Fibroblast of skin of abdomen (primary cell): ENCODE results near the gene ACTL8.

ENCODE experiments used
- DNase-seq: peaks from one replicate; pipeline ENCODE4 v3.0.0-alpha.2; 2013

Gene ACTL8

GRCh38 chr1:17772615-17773212, 17.6 kb downstream of the ACTL8 start:
- DNase-seq = no peak

DNA sequence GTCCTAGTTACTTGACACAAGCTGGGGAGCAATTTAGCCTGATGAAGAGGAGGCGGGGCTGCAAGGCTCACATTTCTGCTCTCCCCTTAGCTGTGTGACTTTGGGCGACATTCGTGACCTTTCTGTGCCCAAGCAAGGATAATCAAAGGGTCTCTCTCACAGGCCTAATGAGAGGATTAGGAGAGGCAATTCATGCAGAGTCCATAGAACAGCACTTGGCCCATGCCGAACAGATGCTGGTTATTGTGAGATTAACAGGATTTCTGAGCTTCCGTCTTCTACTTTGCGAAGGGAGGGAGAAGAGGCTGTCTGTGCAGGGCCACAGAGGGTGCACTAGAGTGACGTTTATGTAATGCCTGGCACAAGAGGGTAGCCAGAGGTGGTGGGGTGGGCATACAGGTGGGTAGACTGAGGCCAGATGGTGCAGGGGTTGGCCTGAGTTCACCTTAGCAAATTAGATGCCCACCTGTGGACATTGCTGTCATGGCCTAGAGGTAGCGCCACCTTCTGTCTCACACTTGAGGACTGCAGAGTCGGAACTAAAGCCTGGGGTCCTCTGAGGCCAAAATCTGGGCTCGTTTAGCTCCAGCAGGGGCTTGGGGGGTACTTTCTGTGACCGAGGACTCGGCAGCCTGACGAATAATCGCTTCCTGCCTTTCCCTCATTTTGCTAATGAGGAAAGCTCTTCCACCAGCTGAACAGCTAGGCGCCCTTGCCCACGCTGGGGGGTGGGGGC, 18.6 kb downstream of the ACTL8 start:
- no peak for DNase-seq

GRCh38 chr1:17774452-17774851, 19.3 kb downstream of the ACTL8 start:
- no peak for DNase-seq

- DNase-seq = no peak
Measured at GRCh38 chr1:17775796-17776195, 20.7 kb downstream of the ACTL8 start.

DNA sequence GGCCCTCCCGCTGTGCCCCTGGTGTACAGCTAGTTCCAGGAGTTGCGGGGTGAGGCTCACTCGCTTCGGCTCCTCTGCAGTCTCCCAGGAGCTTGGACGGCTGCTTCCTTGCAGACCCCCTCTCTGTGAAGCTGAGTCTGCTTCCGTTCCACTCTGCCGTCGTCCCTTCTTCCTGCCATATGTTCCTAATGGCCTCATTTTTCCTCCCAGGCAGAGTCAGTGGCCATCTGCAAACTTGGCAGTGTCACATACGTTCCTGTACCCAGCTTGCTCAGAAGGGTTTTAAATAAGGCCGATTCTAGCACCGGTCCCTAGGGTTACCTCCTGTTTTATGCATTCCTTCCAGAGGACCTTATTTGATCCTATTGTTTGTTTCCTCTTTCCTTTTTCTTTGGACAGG, 21.3 kb downstream of the ACTL8 start:
- no peak for DNase-seq

DNA sequence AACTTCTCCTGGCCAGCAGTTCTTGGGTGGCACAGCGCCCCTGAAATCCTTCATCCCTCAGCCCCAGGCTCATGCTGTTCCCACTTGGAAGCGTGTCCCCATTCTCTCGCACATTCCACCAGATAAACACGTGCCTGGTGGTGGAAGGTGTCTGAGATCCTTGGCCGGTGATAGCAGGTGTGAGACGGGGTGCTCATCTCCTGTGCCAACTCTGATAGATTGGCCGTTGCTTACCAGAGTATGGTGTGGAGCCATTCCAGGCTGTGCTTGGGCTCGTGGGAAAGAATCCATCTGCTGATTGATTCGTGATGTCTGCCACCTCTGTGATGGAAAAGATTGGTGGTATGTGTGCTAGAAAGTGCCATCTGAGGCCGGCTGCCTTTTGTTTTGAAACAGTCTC, 22.2 kb downstream of the ACTL8 start:
- no peak for DNase-seq

DNA sequence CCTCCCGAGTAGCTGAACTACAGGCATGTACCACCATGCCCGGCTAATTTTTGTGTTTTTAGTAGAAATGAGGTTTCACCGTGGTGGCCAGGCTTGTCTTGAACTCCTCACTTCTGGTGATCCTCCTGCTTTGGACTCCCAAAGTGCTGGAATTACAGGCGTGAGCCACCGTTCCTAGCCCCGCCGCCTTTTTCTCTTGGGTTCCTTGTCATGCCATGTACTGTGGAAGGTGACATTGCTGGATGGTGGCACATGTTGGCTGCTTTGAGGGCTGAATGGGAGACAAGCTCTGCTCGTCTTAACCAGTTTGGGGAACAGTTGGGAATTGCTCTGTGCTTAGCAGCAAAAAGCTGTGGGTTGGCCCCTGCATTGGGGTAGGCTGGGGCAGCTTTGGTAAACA, 22.7 kb downstream of the ACTL8 start:
- no peak for DNase-seq

GRCh38 chr1:17780916-17781315, 25.8 kb downstream of the ACTL8 start:
- no peak for DNase-seq

- DNase-seq = no peak
Measured at GRCh38 chr1:17789926-17790325, 34.8 kb downstream of the ACTL8 start.

GRCh38 chr1:17790383-17791054, 35.4 kb downstream of the ACTL8 start:
- no peak for DNase-seq

DNA sequence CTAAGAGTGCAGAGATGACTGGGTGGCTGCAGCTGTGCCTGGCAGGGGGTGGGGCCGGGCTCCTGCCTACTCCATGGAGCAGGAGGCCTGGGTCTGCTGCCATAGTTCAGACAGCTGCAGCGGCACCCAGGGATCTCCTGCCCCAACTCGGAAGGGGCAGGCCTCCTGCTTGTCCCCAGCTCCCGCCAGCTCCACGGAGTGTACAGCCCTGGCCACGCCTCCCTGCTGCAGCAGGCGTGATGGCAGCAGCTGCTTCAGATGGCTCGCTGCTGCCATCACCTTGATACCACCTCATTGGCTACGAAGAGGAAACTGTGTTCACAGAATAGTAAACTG, 35.9 kb downstream of the ACTL8 start:
- DNase-seq = no peak

- no peak for DNase-seq
Measured at GRCh38 chr1:17791480-17791879, 36.3 kb downstream of the ACTL8 start.

GRCh38 chr1:17792421-17792820, 37.3 kb downstream of the ACTL8 start:
- DNase-seq = no peak

DNA sequence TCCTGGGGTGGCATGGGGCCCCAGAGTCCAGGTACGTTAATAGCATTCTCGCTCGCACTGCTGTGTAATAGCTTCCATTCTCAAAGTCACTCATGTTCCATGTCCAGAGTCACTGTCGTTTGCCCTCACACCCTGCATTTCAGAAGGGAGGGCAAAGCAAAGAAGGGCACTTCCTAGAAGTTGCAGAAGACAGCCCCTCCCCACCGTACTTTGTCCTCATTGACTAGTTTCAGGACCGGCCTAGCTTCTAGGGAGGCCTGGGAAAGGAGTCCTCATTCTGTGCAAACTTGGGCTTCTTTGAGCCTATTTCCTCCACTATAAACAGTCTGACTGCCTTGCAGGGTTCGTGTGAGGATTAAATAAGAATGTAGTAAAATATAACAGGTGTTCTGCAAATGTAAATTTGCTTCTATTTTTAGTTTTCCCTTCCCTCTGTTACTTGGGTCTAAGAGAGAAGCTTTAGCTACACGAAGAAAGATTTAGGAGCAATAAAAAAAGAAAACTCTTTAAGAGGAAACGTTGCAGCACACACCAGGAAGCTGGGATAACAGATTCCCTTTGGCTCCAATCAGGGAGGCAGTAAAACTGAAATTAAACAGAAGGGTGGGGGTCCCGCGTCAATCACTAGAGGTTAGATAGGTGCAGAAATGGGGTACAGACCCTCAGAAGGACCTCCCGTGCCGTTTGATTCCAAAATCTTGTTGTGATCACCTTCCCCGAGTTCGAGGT, 40.1 kb downstream of the ACTL8 start:
- no peak for DNase-seq

DNA sequence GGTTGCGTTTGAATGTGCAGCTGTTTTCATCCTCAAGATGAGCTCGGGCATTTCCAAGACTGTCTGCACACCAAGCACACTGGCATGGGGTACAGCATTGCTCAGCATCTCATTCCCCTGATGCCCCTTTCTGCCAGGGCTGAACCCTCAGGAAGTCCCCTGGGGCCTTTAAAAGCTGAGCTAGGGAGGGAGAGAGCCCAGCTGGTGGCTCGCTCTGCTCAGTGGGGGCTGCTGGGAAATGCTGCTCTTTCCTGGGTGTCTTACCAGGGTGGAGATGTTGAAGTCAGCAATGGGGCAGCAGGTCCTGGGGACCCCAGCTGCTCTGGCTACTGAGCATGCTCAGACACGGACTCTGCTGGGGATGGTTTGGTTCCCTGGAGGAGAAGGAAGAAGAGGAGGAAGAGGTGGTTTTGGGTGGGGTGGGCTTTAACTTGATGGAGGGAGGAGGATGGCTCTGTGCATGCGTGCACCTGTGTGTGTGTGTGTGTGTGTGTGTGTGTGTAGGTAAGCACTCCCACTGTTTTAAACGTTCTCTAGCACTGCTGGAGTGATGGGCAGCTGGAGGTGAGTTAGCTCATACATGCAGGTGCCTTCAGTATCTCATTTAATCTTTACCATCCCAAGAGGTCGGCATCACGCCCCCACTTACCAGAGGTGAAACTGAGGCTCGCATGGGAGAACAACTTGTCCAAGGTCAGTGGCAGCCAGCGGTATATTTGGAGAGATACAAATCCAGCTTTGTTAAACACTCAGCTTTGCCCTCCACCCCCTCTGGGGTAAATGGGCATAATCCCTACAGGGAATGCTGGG, 40.9 kb downstream of the ACTL8 start:
- DNase-seq = no peak

GRCh38 chr1:17797478-17797877, 42.3 kb downstream of the ACTL8 start:
- no peak for DNase-seq

GRCh38 chr1:17798011-17798410, 42.9 kb downstream of the ACTL8 start:
- DNase-seq = no peak

GRCh38 chr1:17798799-17799382, 43.8 kb downstream of the ACTL8 start:
- DNase-seq = no peak

GRCh38 chr1:17799642-17800041, 44.5 kb downstream of the ACTL8 start:
- no peak for DNase-seq

DNA sequence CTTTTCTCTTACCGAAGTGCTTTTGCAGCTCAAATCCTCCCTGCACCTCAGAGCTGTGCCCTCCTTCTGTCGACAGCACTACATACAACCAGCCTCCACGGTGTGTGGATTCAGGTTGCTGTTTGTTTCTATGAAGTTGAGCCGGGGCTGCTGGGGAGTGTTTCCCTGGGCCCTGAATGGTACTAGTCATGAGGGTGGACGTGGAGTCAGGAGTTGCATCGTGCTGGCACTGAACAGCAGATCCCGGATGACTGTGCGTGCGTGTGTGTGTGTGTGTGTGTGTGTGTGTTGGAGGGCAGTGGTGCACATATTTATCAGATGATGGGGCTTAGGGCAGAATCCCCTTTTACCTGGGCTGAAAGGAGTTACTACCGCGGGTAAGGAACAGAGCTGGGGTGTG, 47.0 kb downstream of the ACTL8 start:
- DNase-seq = peak; percentile 68

GRCh38 chr1:17802945-17803344, 47.8 kb downstream of the ACTL8 start:
- no peak for DNase-seq
